NCI-H1436 (cell line): Measurements from ENCODE around the gene WIPF1.

ENCODE experiments used
- DNase-seq: peaks from one replicate; lab custom pipeline; 2025; lab: John Stamatoyannopoulos, UW

WIPF1 gene, protein sequence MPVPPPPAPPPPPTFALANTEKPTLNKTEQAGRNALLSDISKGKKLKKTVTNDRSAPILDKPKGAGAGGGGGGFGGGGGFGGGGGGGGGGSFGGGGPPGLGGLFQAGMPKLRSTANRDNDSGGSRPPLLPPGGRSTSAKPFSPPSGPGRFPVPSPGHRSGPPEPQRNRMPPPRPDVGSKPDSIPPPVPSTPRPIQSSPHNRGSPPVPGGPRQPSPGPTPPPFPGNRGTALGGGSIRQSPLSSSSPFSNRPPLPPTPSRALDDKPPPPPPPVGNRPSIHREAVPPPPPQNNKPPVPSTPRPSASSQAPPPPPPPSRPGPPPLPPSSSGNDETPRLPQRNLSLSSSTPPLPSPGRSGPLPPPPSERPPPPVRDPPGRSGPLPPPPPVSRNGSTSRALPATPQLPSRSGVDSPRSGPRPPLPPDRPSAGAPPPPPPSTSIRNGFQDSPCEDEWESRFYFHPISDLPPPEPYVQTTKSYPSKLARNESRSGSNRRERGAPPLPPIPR

DNA sequence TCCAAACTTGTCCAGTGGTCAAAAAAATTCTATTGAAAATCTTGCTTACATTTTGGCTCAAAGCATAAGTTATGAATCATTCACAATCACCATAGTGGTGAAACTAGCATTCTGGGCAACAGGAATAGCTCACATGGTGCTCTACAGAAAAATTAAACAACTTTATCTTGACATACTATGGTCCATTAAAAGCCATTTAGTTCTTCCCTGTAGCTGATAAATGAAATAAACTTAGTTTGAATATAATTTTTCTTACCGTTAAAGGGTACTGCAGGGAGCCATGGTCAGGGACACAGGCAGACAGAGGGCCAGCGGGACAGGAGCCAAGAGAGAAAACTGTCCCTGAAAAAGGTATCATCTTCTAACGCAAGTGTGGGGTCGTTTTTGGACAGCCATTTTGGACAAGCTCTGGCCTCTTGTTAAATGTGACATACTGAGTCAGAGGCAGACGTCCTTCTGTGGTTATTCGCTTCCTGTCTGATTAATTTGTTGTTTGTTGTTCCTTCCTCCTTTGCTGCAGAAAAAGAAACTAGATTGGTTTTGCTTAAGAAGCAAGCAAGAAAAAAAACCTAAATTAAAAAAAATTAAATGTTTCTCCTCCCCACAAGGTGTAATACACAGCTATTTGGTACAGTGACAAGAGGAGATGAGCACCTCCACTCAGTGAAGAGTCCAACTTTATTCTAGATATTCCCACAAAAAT, at the start of gene WIPF1:
WIPF1 (minus strand) TSS at position 460 of the 703 bp plus-strand sequence. CDS start 12,231 bp downstream, outside the sequence.
- no peak for DNase-seq

DNA sequence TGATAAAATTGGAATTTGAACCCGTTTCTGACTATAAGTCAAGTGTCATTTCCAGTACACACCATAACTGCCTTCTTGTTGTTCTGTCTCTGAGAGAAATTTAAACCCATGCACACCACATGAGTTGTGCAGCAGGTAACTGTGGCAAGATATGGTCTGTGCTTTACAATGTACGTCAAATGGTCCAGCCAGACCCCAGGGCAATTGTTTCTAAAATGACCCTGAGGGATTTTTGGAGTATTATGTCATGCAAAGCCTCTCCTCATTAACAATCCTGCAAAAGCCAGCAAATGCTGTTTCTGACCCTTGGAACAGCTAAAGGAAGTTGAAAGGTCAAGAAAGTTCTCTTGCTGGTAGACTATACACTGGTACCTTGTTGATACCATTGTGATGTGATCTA, 47.7 kb upstream of the WIPF1 start:
- no peak for DNase-seq

DNA sequence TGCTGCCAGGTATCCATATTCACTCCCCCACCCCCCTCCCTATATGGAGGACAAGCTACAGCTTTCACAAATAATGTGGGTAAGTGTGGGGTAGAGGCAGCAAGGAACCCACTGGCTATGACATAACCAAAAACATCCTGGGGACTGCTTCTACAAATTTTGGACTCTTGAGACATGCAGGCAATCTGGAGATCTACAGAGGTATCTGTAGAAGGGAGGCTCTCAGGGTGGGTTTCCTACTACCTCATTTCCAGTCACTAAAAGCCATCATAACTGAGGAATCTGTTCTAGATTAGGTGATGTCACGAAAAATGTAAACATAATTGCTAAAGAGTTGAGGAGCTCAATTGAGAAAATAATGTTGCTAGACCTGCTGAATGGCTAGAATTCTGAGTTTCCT, 46.8 kb upstream of the WIPF1 start:
- DNase-seq: no peak

DNA sequence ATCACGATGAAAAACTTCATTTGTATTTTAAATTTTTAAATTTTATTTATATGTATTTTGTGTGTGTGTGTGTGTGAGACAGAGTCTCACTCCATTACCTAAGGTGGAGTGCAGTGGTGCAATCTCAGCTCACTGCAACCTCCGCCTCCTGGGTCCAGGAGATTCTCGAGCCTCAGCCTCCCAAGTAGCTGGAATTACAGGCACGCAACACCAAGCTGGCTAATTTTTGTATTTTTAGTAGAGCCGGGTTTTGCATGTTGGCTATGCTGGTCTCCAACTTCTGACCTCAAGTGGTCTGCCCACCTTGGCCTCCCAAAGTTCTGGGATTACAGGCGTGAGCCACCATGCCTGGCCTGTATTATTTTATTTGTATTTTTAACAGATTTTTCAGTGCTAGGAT, 45.8 kb upstream of the WIPF1 start:
- no peak for DNase-seq

DNA sequence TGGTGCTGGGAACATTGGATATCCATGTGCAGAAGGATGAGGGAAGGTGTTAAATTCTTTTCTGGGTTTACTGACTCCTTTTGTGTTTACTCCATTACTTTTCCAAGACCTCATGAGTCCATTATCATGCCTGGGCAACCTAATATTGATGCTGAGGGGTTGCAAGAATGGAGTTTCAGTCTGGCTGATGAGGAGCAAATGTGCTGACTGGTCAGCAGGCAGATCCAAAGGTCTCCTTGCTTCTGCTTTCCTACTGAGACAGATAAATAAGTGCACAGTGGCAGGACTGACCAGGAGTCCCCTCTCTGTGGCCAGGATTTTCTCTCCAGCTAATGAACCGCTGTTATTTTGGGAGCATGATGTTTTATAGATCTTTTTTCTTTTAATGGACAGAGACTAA, 43.6 kb upstream of the WIPF1 start:
- no peak for DNase-seq

DNA sequence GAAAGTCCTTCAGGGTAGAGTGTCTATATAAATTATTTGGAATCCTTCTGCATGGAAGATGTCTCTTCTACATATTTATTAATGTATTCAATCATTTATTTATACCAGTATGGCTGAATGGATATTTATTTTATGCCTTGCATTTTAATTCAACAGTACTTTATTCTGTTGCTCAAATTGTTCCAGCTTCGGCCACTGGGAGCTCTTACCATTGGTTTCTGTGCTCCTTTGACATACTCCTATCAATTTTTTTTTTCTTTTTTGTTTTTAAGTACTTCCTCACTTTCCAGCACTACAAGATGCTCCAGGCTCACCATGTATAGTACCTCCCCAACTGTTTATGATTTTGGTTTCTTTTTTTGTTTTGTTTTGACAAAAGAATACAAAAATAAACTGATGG, 39.4 kb upstream of the WIPF1 start:
- no peak for DNase-seq

DNA sequence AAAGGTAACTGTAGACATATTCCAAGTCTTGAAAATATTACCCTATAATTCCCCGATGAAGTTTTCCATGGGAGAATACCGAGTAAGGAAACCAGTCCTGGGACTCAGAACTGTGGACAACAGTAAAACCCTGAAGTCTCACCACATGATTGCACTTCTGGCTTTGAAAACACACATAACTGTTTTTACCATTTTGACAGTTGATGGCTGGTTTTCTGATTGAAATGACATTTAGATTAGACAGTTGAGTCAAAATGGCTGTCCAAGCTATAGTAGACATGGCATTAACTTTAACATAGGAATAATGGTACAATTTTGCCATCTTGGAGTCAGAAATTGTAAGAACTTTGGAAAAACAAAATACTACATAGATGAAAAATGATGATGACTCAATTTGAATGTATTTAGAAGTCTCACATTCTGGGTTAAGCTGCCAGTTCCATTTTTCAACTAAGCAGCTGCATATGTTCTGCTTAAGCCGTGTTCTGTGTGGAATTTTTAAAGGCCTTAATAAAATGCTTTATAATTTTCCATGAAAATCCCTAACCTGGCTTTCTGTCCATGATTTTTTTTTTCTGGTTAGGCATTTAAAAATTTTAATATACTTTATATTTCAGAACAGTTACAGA, 38.3 kb upstream of the WIPF1 start:
- no peak for DNase-seq

DNA sequence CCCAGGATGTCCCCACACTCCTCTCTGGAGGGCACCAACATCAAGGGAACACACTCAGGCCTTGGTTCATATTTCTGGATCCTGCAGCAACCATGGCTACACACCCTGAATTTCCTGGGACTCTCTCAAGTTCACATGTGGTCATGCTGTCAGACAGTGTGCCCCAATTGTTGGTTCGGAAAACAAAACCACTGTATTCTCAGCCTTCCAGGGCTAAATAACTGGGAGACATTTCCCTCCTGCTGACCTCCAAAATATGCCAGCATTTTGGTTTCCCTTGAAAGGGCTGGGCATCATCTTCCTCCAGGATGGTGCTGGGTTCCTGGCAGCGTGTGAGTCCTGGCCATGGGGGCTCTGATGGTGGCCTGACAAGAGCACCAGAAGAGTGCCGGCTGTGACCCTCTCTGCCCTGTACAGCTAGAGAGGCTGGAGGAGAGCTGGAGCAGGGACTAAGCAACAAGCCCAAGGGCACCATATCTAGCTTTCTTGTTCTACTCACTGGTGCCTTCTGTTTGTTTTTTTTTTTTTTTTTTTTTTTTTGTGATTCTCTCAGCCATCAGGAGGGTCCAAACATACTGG, 37.5 kb upstream of the WIPF1 start:
- no peak for DNase-seq

DNA sequence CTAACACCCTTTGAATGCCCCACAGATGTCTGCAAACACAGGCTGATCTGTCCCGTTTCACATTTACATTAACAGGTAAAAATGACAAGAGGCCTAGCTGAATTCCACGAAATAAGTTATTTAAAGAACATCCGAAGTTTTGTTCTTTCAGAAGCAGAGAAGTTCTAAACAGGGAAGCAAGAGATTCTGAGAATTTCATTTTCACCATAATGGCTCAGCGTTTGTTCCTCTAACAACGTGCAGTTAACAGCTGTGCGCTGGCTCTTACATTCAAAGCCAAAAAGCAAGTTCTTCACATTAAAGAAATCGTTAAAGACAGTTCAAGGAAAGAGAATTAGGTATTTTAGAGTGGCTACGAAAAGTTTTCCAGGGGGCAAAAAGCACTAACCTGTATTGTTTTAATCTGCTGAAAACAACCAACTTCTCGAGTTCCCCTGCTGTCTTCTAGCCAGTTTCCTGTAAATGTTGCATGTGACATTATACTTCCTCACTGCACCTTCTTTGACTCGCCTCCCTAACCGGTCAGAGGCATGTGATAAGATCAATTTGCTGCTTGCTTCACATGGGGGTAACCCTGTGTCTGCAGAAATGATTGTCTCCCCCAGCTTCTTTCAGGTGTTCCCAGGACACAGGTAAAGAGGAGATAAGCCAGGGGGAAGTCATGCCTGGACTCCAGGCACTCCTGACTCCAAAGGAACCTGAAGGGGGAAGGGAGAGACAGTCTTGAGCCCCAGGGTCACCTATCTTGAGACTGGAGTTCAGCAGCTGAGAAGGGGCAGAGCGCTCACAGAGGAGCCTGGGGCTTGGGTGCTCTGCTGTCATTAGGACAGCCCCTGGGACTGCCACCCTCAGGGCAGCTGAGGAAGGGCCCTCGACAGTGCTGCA, 36.8 kb upstream of the WIPF1 start:
- no peak for DNase-seq

DNA sequence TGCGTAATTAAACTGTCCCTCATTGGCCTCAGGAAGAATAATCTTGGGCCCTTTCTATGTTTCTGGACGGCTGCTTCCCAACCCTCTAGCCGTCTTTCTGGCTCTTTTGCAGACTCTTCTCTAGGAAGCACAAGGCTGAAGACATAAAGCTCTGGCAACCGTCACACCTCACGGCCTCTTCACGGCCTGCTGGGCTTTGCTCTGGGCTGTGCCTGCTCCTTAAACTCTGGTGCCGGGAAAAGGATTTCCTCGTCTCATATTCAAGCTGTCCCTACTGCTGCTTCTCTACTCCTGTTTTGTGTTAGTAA, 36.0 kb upstream of the WIPF1 start:
- DNase-seq: no peak

DNA sequence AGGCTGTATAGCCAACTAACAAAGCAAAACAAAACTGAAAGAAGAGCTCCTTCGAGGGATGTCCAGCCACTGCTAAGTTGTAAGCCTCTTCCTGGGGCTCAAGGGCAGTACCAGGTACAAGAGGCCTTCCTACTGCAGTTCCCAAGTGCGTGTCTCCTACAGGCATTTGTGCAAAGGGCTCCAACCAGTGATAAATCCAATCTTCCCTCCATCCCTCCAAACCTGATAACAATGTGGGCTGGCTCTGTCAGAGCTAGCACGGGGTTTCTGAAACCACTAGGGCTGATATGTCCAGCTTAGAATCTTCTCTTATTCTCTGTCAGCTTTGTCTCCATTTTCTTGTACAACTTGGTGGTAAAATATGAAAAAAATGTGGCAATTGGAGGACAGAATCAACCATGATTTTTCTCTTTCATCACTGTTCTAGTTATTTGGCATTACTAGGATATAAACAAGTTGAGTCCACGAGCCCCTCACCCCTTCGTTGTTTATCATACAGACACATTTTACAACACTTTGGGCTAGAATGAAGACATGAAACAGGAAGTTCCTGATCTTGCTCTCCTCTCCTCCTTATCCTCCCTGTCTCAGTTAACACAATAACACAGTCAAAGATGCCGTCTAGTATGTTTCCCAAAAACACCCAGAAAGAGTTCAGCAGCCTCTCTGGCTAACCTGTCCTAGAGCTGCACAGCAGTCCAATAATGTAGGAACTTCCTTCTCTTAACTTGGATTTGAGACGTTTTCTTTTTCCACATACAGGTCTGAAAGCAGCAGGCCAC, 35.4 kb upstream of the WIPF1 start:
- no peak for DNase-seq

DNA sequence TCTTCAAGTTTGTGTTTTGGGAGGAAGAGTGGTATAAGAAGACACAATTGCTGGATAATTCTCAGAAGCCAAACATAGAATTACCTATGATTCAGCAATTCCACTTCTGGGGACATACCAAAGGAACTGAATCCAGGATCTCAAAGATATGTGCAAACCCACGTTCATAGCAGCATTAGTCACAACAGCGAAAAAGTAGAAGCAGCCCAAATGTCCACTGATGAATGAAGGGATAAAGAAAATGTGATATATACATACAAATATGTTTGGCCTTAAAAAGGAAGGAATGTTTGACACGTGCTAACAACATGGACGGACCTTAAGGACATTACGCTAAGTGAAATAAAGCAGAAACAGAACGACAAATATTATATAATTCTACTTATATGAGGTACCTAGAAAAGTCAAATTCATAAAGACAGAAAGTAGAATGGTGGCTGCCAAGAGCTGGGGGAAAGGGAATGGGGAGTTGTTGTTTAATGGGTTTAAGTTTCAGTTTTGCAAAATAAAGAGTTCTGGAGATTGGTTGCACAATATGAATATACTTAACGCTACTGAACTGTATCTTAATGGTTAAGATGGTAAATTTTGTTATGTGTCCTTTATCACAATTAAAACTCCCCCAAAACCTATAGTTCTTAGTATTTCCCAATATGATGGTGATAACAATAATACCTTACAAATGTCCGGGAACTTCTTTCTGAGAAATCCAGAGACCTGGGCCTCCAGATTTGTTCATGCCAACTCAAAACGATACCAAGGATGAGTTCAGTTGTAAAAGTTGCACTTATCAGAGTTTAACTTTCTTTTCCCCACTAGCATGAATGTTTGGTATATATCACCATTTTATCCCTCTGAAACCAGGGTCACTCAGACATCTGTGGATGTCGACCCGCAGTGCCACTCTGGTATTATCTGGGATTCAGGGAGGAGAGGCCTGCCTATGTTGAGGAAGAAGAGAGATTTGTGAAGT, 33.7 kb upstream of the WIPF1 start:
- no peak for DNase-seq

DNA sequence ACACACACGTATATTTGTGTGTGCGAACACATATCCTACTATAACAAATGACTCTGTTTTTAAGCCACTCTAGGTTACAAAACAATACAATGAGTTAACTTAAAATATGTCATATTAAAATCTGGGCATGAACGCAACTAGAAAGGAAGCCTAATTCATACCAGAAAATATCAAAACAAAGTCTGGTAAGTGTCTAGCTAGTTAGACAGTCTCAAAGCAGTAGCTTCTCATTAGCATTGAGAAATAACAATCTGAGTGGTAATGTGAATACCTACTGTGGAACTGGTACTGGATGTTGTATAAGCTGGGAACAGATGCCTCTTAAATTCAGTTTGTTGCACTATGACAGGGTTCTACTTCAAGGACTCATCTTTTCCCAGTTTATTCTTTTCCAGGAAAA, 32.5 kb upstream of the WIPF1 start:
- DNase-seq: no peak

DNA sequence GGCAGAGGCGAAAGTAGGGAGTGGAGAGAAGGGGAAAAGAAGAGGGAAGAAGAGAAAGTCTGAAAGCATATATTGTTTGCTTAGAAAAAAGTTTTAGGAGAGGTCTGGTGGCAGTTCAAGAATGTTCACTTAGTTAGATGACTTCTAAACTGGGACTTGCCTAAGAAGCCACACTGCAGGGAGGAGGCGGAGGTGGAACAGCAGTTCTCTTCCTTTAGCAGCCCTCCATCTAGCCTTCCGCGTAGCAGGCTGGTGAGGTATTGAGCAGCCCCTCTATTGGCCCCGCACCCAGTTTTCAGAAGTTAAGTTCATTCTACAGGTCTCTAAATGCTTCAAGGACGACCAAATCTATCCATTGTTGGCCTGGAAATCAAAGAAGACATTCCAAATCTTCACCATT, 31.9 kb upstream of the WIPF1 start:
- no peak for DNase-seq

DNA sequence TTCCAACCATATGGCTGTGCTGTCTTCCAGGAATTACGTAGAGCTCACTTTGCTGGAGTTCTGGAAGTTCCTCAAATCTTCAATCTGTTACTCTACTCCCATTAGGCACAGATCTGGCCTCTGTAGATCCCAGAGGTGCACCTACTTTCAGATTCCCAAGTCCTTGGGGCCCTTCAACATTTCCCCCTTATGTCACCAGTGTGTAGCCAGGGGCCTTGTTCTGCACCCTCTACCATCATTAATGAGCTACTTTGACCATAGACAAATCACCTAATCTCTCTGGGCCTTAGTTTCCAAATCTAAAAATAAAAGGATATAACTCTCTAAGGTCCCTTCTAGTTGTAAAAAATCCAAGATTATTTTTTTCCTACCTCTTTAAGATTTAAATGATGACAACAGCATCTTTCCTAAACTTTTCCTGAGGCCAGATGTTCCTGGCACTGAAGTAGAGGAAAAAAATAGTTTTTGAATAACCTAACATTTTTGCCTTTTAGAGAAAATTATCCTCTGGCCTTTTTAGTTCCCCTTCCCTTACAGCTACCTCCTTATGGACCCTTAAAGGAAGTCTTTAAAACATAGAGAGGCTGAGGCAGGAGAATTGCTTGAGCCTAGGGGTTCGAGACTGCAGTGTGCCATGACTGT, 31.0 kb upstream of the WIPF1 start:
- DNase-seq: no peak

DNA sequence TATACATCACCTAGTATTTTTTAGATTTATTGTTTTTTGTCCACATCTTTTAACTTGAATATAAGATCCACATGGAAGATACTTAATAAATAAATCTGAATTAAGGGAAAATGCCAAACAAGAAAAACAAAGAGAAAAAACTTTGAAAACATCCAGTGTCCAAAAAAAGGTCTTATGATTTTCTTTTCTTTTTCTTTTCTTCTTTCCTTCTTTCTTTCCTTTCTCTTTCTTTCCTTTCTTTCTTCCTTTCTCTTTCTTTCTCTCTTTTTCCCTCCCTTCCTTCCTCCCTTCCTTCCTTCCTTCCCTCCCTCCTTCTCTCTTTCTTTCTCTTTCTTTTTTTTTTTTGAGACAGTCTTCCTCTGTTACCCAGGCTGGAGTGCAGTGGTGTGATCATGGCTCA, 29.6 kb upstream of the WIPF1 start:
- no peak for DNase-seq

DNA sequence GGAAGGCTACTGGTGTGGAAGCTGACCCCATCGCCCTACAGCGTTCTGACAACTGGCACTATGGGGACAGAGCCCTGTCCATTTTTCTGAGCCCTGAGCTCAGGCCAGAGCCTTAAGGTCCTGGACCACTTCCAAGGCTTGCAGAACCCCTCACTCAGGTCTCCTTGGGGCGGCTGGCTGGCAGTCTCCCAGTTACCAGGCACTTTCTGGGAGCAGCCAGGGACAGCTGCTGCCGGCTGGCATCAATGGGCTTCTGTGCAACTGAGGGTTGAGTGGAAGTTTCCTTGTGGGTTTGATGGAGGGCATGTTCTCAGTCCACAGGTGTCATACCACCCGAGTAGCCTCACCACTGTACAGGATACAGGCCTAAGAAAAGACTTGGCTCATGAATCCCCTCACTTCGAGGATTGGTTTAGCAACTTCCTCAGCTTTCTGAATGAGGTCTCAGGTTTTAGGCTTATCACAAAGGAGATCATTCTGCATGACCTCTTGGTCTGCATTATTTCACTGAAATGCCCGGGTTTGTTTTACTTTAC, 27.4 kb upstream of the WIPF1 start:
- DNase-seq: no peak

DNA sequence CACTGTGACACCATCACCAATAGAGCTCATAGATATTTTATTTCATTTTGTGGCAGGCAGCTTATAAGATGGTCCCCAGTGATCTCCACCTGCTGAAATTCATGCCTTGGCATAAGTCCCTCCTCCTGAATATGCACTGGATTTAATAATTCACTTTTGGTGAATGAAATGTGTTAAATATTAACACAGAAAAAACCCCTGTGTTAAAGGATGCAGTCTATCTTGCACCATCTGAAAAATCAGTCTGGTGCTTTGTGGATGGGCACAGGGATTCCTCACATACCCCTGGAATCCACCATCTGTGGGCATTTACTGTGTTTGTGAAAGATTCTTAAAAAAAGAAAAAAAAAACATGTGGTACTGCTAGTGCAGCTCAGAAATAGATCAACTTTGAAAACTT, 26.1 kb upstream of the WIPF1 start:
- DNase-seq: no peak

DNA sequence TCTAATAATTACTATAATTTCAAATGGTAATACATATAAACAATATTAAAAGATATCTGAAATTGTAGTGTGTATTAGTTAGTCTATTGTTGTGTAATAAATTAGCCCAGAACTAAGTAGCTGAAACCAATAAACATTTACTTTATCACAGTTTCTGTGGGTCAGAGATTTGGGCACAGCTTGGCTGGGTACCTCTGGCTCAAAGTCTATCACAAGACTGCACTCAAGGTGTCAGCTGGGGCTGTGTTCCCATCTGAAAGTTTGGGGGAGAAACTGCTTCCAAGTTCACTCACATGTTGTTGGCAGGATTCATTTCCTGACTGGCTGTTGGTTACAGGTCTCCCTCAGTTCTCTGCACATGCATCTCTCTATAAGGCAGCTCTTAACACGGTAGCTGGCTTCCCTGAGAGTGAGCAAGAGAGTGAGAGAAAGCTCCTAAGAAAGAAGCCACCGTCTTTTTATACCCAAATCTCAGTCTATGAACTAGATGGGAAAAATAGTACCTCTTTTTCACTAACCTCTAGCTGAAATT, 25.6 kb upstream of the WIPF1 start:
- DNase-seq: no peak
